Erythroblast (primary cell): ENCODE data around the gene TUB.

Source experiments
- GATA1 ChIP-seq: IDR thresholded peaks from 2 replicates; pipeline ENCODE4 v1.6.1; 2011; ENCODE audit warnings: low read depth, mild to moderate bottlenecking, control low read depth, low read length, moderate library complexity
- POLR2A ChIP-seq: IDR thresholded peaks from 2 replicates; pipeline ENCODE4 v1.6.1; 2011; ENCODE audit warnings: mild to moderate bottlenecking, low read length

GRCh38 chr11:8122173-8122764 is 41.3 kb downstream of the TUB start:
- TF ChIP-seq POLR2A = no peak
- no peak for TF ChIP-seq GATA1
